SKM-1 treated with dmso at 0.1 percent for 144 hours (cell line): ENCODE measurements around the gene DNAJB4.
"Not testable (repeated sequence)": the region's sequence is repeated elsewhere in the genome, so short reads cannot be mapped to it uniquely, and the experiment has no call there.

Source experiments
- DNase-seq: peaks from one replicate; lab custom pipeline; 2025; ENCODE audit not compliant: unreplicated experiment; lab: John Stamatoyannopoulos, UW

Gene DNAJB4

GRCh38 chr1:78004719-78005447 lies at the start of gene DNAJB4:
TSS of gene DNAJB4 (plus strand) at chr1:78004939. CDS start at chr1:78005111, 172 bp downstream.
- peak; percentile 97 for DNase-seq

- no peak for DNase-seq
Observed at GRCh38 chr1:77955709-77956108, 49.0 kb upstream of the DNAJB4 start.

- DNase-seq, result no peak
Observed at GRCh38 chr1:77956464-77956863, 48.3 kb upstream of the DNAJB4 start.

GRCh38 chr1:77958391-77958790 lies 46.3 kb upstream of the DNAJB4 start:
- DNase-seq, result no peak

GRCh38 chr1:77958850-77959249 lies 45.9 kb upstream of the DNAJB4 start:
- no peak for DNase-seq

- DNase-seq, result no peak
Observed at GRCh38 chr1:77961392-77961791, 43.3 kb upstream of the DNAJB4 start.

GRCh38 chr1:77966291-77966690 lies 38.4 kb upstream of the DNAJB4 start:
- no peak for DNase-seq

GRCh38 chr1:77970192-77970591 lies 34.5 kb upstream of the DNAJB4 start:
- DNase-seq, result no peak

GRCh38 chr1:77972080-77972479 lies 32.7 kb upstream of the DNAJB4 start:
- DNase-seq, result no peak

GRCh38 chr1:77975386-77975785 lies 29.4 kb upstream of the DNAJB4 start:
- DNase-seq, result no peak

GRCh38 chr1:77975907-77976306 lies 28.8 kb upstream of the DNAJB4 start:
- DNase-seq, result no peak

- no peak for DNase-seq
Observed at GRCh38 chr1:77976433-77977076, 28.2 kb upstream of the DNAJB4 start.

GRCh38 chr1:77977989-77978292 lies 26.8 kb upstream of the DNAJB4 start:
- no peak for DNase-seq

- DNase-seq, result peak; percentile 84
Observed at GRCh38 chr1:77978293-77978968, 26.3 kb upstream of the DNAJB4 start.

- peak; percentile 98 for DNase-seq
Observed at GRCh38 chr1:77978969-77979876, 25.5 kb upstream of the DNAJB4 start, which contains the start of gene FUBP1. TSS of gene FUBP1 (minus strand) at chr1:77979072. CDS start at chr1:77979004, 68 bp downstream.

- DNase-seq, result not testable (repeated sequence)
Observed at GRCh38 chr1:77983352-77983996, 21.3 kb upstream of the DNAJB4 start.

GRCh38 chr1:77983997-77984355 lies 20.8 kb upstream of the DNAJB4 start:
- no peak for DNase-seq

GRCh38 chr1:77984629-77985028 lies 20.1 kb upstream of the DNAJB4 start:
- no peak for DNase-seq

- DNase-seq, result peak; percentile 48
Observed at GRCh38 chr1:77986810-77987209, 17.9 kb upstream of the DNAJB4 start.

- no peak for DNase-seq
Observed at GRCh38 chr1:77987919-77988318, 16.8 kb upstream of the DNAJB4 start.

- DNase-seq, result no peak
Observed at GRCh38 chr1:77989744-77990143, 15.0 kb upstream of the DNAJB4 start.
